Ascending aorta (tissue), 2 donors: ENCODE data around the gene EVA1A. TPM values are rescaled to one million over a fixed set of nuclear protein-coding genes. Genes with fewer than 3 reads are reported as not detected.

Experiments
- DNase-seq, 2 donors: peaks; one replicate each; pipeline ENCODE4 v3.0.0-alpha.2; 2019; ENCODE audit warnings: low spot score in 2 of 2
- H3K27ac ChIP-seq, 2 donors: fragments of 200-600 bp; sonication (generic); one replicate each; pipeline ENCODE4 v1.5.1; 2016 to 2017; ENCODE audit warnings: mild to moderate bottlenecking in 1 of 2
- H3K27me3 ChIP-seq: fragments of 200-600 bp; sonication (generic); one replicate; pipeline ENCODE4 v1.5.1; 2017
- H3K36me3 ChIP-seq, 2 donors: fragments of 200-600 bp; sonication (generic); one replicate each; pipeline ENCODE4 v1.5.1; 2016
- H3K4me1 ChIP-seq, 2 donors: fragments of 200-600 bp; sonication (generic); one replicate each; pipeline ENCODE4 v1.5.1; 2016 to 2017; ENCODE audit warnings: mild to moderate bottlenecking in 1 of 2
- H3K4me3 ChIP-seq, 2 donors: fragments of 200-600 bp; sonication (generic); one replicate each; pipeline ENCODE4 v1.5.1; 2016 to 2017; ENCODE audit warnings: mild to moderate bottlenecking in 1 of 2
- H3K9me3 ChIP-seq, 2 donors: fragments of 200-600 bp; sonication (generic); one replicate each; pipeline ENCODE4 v1.5.1; 2016
- CTCF ChIP-seq, 3 experiments: fragments of 200-600 bp in 2 of 3; fragments of 450-650 bp in 1 of 3; sonication (generic) in 2 of 3; IDR thresholded peaks; one replicate each; pipeline ENCODE4 v1.5.1; 2016 to 2019; ENCODE audit warnings: antibody characterized with exemption in 3 of 3, mild to moderate bottlenecking in 1 of 3, moderate library complexity in 1 of 3
- intact Hi-C: fragments of 100-400 bp; cut with DNase I; formaldehyde crosslinking; loops from one replicate; pipeline ENCODE4 v1.15.1; 2023
- total RNA-seq: library from RNA; depleted of rRNA; stranded (reverse); fragments of >200 nt; gene quantifications from one replicate; pipeline ENCODE4 v1.1.0, GENCODE V29; 2016

EVA1A gene
- total RNA-seq, 1 donor from 2014 or later: not detected

DNA sequence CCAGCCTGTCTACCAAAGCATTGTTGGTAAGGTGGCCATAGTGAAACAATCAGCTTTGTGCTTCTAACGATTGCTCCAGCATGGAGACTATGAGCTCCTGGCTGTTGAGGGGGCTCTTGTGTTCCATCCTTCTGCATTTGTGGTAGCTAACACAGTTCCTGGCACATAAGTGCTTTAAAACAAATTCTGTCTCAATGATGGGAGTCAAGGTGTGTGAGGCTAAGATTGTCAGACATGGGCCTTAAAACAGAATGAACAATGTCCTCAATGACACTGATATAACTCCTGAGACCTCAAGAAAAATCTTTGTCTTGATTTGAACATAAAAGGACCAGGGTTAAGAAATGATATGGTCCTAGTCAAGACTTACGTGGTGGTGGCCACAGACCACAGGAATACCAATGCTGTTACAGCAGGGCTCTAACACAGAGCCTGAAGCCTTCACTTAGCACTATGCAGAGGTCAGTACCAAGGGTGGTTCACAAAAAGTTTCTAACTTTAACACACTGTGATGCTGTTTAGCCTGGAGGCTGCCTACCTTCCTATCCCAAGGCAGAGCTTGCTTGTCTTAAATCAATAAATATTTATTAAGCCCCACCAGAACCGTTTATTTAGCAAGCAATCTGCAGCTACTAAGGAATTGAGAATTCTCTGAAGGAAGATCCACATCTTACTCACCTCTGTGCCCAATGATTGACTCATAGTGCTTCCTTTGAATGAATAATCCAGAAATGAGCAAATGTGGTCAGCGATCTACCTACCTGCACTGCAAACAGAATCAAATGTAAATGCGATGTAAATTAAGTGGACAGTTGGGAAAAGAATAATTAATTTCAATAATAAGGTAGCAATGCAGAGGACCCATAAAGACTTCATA lies 35.1 kb downstream of the EVA1A start:
- H3K4me1 ChIP-seq: no peaks in the 10 kb centered on the region

DNA sequence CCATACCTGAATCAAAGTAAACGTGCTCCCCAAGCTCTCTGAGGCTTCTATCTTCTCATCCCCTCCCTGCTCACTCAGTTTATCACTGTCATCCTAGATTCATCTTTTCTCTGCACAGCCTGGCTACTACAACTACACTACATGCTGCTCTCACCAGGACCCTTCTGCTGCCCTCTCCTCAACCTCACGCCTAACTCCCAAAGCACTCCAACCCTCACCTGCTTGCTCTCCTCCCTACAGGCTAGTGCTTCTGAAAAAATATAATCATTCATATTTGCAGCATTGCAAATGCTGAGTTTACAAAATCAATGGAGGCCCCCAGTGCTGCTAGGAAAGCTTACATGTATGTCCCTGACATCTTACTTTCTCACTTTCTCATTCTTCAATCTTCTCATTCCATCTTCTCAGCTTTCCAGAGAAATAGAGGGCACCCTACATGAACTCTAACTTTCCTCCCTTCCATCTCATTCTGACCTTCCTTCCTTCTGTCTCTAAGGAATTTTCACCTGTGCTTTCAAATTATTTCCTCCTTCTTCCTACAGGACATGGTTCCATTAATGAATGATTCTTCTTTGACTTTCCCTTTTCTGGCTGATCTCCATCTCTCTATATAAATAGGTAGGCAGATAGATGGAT lies 36.3 kb downstream of the EVA1A start:
- Histone ChIP-seq H3K4me3 (no peak overlapping the region), H3K4me1 (no peaks in the 10 kb centered on the region), H3K9me3 (no peaks in the 10 kb centered on the region), H3K36me3 (no peaks in the 10 kb centered on the region), H3K27me3 (no peaks in the 10 kb centered on the region), H3K27ac (no peak overlapping the region)
- intact Hi-C loops: no loop called here
- TF ChIP-seq CTCF (IDR thresholded peaks at IDR 0.05): no peak
- no peak for DNase-seq

More for the DNA sequence above, 35.1 kb downstream of the EVA1A start:
- intact Hi-C loops: no loop called here
- H3K36me3 ChIP-seq: no peaks in the 10 kb centered on the region
- H3K4me3 ChIP-seq: no peak overlapping the region
- DNase-seq: no peak
- no peaks in the 10 kb centered on the region for H3K9me3 ChIP-seq
- no peak for TF ChIP-seq CTCF (IDR thresholded peaks at IDR 0.05)
- H3K27me3 ChIP-seq: no peaks in the 10 kb centered on the region
- H3K27ac ChIP-seq: no peak overlapping the region

- Histone ChIP-seq H3K4me3 (no peak overlapping the region), H3K4me1 (no peaks in the 10 kb centered on the region)
- DNase-seq: no peak
Measured at GRCh38 chr2:75523313-75524275, 37.1 kb downstream of the EVA1A start.

DNA sequence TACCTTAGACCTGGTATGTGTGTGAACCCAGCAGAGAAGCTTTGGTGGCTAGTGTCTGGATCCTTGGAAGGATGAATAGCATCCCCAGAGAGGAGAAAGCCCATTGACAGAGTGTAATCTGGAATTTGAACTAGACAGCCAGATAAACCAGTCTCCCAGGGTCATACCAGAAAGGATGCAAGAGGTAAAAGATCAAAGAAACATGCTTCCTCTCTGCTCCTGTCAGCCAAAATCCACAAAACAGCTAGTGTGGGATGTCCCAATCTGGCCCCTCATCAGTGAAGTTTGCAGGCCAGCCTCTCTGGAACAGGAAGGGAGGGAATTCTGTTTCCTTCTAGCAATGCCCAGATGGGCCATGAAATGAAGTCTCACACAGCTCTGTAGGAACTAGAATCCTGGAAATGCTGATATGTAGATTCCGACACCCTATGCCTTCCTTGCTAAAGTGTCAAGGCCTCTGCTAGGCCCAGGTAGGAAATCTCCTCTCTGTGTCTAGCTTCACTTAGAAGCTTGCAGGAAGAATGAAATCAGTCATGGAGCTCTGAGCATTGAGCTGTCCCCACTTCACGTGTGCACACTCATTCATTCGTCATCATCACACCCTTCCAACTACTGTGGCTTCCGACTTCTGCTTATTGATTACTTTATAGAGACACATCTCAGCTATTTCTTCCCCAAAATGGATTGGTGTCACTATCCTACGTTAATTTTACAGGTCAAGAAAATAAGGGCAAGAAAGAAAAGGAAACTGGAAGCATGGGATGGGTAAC lies 38.0 kb downstream of the EVA1A start:
- intact Hi-C loops: no loop called here
- no peaks in the 10 kb centered on the region for H3K27me3 ChIP-seq
- no peak for DNase-seq
- no peaks in the 10 kb centered on the region for H3K9me3 ChIP-seq
- no peaks in the 10 kb centered on the region for H3K4me1 ChIP-seq
- no peaks in the 10 kb centered on the region for H3K36me3 ChIP-seq
- H3K4me3 ChIP-seq: no peak overlapping the region
- TF ChIP-seq CTCF (IDR thresholded peaks at IDR 0.05): no peak
- H3K27ac ChIP-seq: no peak overlapping the region

More at GRCh38 chr2:75523313-75524275, 37.1 kb downstream of the EVA1A start:
- Histone ChIP-seq H3K27me3 (no peaks in the 10 kb centered on the region), H3K9me3 (no peaks in the 10 kb centered on the region), H3K27ac (no peak overlapping the region), H3K36me3 (no peaks in the 10 kb centered on the region)
- TF ChIP-seq CTCF (IDR thresholded peaks at IDR 0.05): no peak
- intact Hi-C loops: no loop called here
